BLaER1 (cell line): ENCODE data around the gene TSPAN18.
A peak's percentile ranks its signal among the peaks of the same experiment; 100 is the strongest.

Experiments used
- H3K27ac ChIP-seq: shearing (Covaris generic); formaldehyde crosslinking; 2 replicates; pipeline ENCODE4 v1.8.1; 2022
- H3K27me3 ChIP-seq: shearing (Covaris generic); formaldehyde crosslinking; 2 replicates; pipeline ENCODE4 v1.8.1; 2022
- H3K36me3 ChIP-seq: shearing (Covaris generic); formaldehyde crosslinking; 2 replicates; pipeline ENCODE4 v1.8.1; 2022
- H3K4me1 ChIP-seq: shearing (Covaris generic); formaldehyde crosslinking; 2 replicates; pipeline ENCODE4 v1.8.1; 2022
- H3K4me2 ChIP-seq: shearing (Covaris generic); formaldehyde crosslinking; 2 replicates; pipeline ENCODE4 v1.8.1; 2022
- H3K4me3 ChIP-seq: shearing (Covaris generic); formaldehyde crosslinking; 2 replicates; pipeline ENCODE4 v1.8.1; 2022
- H3K9ac ChIP-seq: shearing (Covaris generic); formaldehyde crosslinking; 2 replicates; pipeline ENCODE4 v1.8.1; 2022
- H3K9me3 ChIP-seq: shearing (Covaris generic); formaldehyde crosslinking; 2 replicates; pipeline ENCODE4 v1.8.1; 2022
- H4K20me1 ChIP-seq: shearing (Covaris generic); formaldehyde crosslinking; 2 replicates; pipeline ENCODE4 v1.8.1; 2022
- Cebpa-rat ChIP-seq: shearing (Covaris generic); IDR thresholded peaks from 2 replicates; pipeline ENCODE4 v1.8.1; 2022

Gene TSPAN18

DNA sequence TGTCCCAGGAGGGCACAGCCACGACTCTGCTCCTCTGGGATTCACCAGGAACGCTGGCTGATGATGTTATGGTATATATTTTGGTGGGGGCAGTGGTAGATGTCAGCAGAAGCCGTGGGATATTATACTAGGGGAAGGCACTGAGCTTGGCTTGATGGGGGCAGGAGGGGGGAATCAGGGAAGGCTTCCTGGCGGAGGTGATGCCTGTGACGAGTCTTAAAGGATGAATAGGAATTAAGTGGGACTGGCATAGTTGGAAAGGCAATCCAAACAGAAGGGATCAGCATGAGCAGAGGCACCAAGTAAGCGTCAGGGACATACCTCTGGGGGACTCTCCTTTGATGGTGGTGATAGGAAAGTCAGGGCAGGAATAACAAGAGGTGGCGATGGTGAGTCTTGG, 176.3 kb downstream of the TSPAN18 start:
- H3K4me3 ChIP-seq, result no peak overlapping the region
- peaks cover 29% of the 10 kb centered on the region for H3K4me1 ChIP-seq
- no peak overlapping the region for H3K9ac ChIP-seq
- TF ChIP-seq Cebpa-rat, result no peak
- H3K36me3 ChIP-seq, result no peaks in the 10 kb centered on the region
- no peaks in the 10 kb centered on the region for H3K27me3 ChIP-seq
- no peak overlapping the region for H3K4me2 ChIP-seq
- H3K9me3 ChIP-seq, result peaks cover 9% of the 10 kb centered on the region
- no peak overlapping the region for H3K27ac ChIP-seq
- H4K20me1 ChIP-seq, result no peaks in the 10 kb centered on the region

- H3K4me2 ChIP-seq, result no peak overlapping the region
- H3K9ac ChIP-seq, result no peak overlapping the region
- H3K4me1 ChIP-seq, result peaks cover 34% of the 10 kb centered on the region
- no peaks in the 10 kb centered on the region for H3K27me3 ChIP-seq
- H3K9me3 ChIP-seq, result peaks cover 7% of the 10 kb centered on the region
- H3K4me3 ChIP-seq, result no peak overlapping the region
- no peaks in the 10 kb centered on the region for H3K36me3 ChIP-seq
- TF ChIP-seq Cebpa-rat, result no peak
- H3K27ac ChIP-seq, result no peak overlapping the region
- H4K20me1 ChIP-seq, result no peaks in the 10 kb centered on the region
Observed at GRCh38 chr11:44903518-44903917, 176.8 kb downstream of the TSPAN18 start.

DNA sequence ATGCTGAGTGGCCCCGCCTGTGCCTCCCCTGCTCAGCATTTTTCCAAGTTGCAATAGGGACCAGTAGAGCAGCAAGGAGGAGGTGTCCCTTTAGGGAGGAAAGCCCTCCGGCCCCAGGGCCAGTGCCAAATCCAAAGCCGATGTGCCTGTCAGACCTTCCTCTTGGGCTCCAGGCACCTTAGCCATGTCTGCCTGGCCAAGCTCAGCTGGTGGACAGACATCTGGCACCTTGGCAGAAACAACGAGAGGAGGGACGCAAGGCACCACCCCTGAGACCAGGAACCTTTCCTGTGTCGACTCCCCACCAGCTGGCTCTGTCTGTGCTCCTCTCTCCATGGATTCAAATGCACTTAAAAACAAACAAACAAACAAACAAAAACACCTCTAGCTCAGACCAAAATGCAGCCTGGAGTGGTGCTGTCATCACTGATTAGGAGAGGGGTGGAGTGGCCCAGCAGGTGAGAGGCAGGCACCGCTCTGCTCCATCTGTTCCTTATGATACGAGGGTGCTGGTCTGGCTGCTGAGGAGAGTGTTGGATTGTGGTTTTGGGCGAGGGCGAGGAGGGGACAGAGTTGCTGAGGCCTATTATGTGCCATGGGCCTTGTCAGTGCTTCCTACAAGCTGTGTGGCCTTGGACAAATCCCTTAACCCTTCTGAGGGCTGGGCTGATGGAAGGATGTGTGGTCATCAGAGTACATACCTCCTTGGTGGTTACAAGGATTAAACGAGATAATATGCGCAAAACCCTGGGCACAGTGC, 177.7 kb downstream of the TSPAN18 start:
- no peaks in the 10 kb centered on the region for H3K9me3 ChIP-seq

GRCh38 chr11:44905131-44905866, 178.5 kb downstream of the TSPAN18 start:
- Histone ChIP-seq H3K27me3 (no peaks in the 10 kb centered on the region), H3K36me3 (no peaks in the 10 kb centered on the region), H4K20me1 (no peaks in the 10 kb centered on the region), H3K4me3 (no peak overlapping the region), H3K27ac (no peak overlapping the region), H3K9me3 (no peaks in the 10 kb centered on the region), H3K4me1 (peaks cover 48% of the 10 kb centered on the region), H3K9ac (no peak overlapping the region), H3K4me2 (peak overlapping the region; percentile 42)
- TF ChIP-seq Cebpa-rat, result no peak

More for the DNA sequence above, 177.7 kb downstream of the TSPAN18 start:
- Histone ChIP-seq H3K36me3 (no peaks in the 10 kb centered on the region), H3K9ac (no peak overlapping the region), H3K27me3 (no peaks in the 10 kb centered on the region), H3K4me3 (no peak overlapping the region), H4K20me1 (no peaks in the 10 kb centered on the region), H3K27ac (no peak overlapping the region), H3K4me1 (peaks cover 43% of the 10 kb centered on the region), H3K4me2 (no peak overlapping the region)
- no peak for TF ChIP-seq Cebpa-rat

DNA sequence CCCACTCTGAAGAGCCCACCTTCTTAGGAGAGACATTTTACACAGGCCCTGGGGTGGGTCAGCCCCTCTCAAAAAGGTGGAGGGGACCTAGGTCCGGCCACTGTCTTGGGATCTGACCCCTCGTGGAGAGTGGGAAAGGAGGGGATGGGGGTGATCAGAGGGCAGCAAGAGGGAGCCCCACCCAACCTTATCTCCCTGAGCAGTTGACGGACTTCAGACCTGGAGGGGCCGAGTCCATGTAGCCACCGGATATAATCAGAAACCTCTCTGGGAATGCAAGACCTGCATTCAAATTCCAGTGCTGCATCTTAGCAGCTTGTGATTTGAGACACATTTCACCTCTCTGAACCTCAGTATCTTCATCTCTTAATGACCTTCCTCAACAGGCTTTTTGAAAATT, 179.9 kb downstream of the TSPAN18 start:
- H3K4me1 ChIP-seq, result peaks cover 60% of the 10 kb centered on the region
- no peak overlapping the region for H3K4me2 ChIP-seq
- no peak overlapping the region for H3K4me3 ChIP-seq
- no peak overlapping the region for H3K27ac ChIP-seq
- no peaks in the 10 kb centered on the region for H4K20me1 ChIP-seq
- H3K9me3 ChIP-seq, result no peaks in the 10 kb centered on the region
- no peak for TF ChIP-seq Cebpa-rat
- H3K9ac ChIP-seq, result no peak overlapping the region
- no peaks in the 10 kb centered on the region for H3K27me3 ChIP-seq
- H3K36me3 ChIP-seq, result no peaks in the 10 kb centered on the region

- Histone ChIP-seq H3K27ac (no peak overlapping the region), H3K4me1 (peaks cover 76% of the 10 kb centered on the region), H3K36me3 (no peaks in the 10 kb centered on the region), H3K4me3 (no peak overlapping the region), H4K20me1 (no peaks in the 10 kb centered on the region), H3K27me3 (no peaks in the 10 kb centered on the region), H3K9me3 (no peaks in the 10 kb centered on the region), H3K9ac (no peak overlapping the region), H3K4me2 (peak overlapping the region; percentile 73; the same call in 1 of the 2 replicates)
- TF ChIP-seq Cebpa-rat, result no peak
Observed at GRCh38 chr11:44909557-44909956, 182.8 kb downstream of the TSPAN18 start.

GRCh38 chr11:44910591-44910990, 183.8 kb downstream of the TSPAN18 start:
- H3K27ac ChIP-seq, result no peak overlapping the region
- no peak for TF ChIP-seq Cebpa-rat
- H3K36me3 ChIP-seq, result no peaks in the 10 kb centered on the region
- H4K20me1 ChIP-seq, result 0 out of 2 replicates have a peak, but pooled peaks cover 8% of the 10 kb centered on the region
- peaks cover 77% of the 10 kb centered on the region for H3K4me1 ChIP-seq
- H3K27me3 ChIP-seq, result no peaks in the 10 kb centered on the region
- no peak overlapping the region for H3K9ac ChIP-seq
- H3K4me2 ChIP-seq, result peak overlapping the region; percentile 70
- H3K4me3 ChIP-seq, result no peak overlapping the region
- H3K9me3 ChIP-seq, result no peaks in the 10 kb centered on the region

GRCh38 chr11:44911029-44911814, 184.5 kb downstream of the TSPAN18 start:
- H3K27ac ChIP-seq, result no peak overlapping the region
- no peak overlapping the region; the same call in 1 of the 2 replicates for H3K9ac ChIP-seq
- peak overlapping the region; percentile 70 for H3K4me2 ChIP-seq

GRCh38 chr11:44912270-44912987, 185.7 kb downstream of the TSPAN18 start:
- no peak for TF ChIP-seq Cebpa-rat
- no peak overlapping the region for H3K9ac ChIP-seq

More at GRCh38 chr11:44911029-44911814, 184.5 kb downstream of the TSPAN18 start:
- no peak for TF ChIP-seq Cebpa-rat
- no peaks in the 10 kb centered on the region for H3K27me3 ChIP-seq
- H4K20me1 ChIP-seq, result peaks cover 14% of the 10 kb centered on the region; the same call in 1 of the 2 replicates
- H3K4me1 ChIP-seq, result peaks cover 77% of the 10 kb centered on the region
- no peaks in the 10 kb centered on the region for H3K36me3 ChIP-seq
- no peaks in the 10 kb centered on the region for H3K9me3 ChIP-seq
- H3K4me3 ChIP-seq, result no peak overlapping the region

More at GRCh38 chr11:44912270-44912987, 185.7 kb downstream of the TSPAN18 start:
- H4K20me1 ChIP-seq, result peaks cover 16% of the 10 kb centered on the region; the same call in 1 of the 2 replicates
- H3K4me1 ChIP-seq, result peaks cover 82% of the 10 kb centered on the region
- no peaks in the 10 kb centered on the region for H3K36me3 ChIP-seq
- no peaks in the 10 kb centered on the region for H3K27me3 ChIP-seq
- peak overlapping the region; percentile 5 for H3K4me2 ChIP-seq
- no peaks in the 10 kb centered on the region for H3K9me3 ChIP-seq
- H3K27ac ChIP-seq, result no peak overlapping the region
- H3K4me3 ChIP-seq, result no peak overlapping the region
